ENCODE measurements around the gene KREMEN1.

Gene KREMEN1

GRCh38 chr22:29205594-29206371, 132.9 kb downstream of the KREMEN1 start, which contains the start of gene EMID1:
Gene EMID1 (plus strand): TSS chr22:29205896. CDS start chr22:29206039, 143 bp downstream.
- peak; percentile 51 for TF ChIP-seq CTCF (IDR thresholded peaks at IDR 0.05; ENCODE audit: borderline replicate concordance, extremely low read depth, low read length, poor library complexity, severe bottlenecking)
- no peak for TF ChIP-seq EZH2 (IDR thresholded peaks at IDR 0.05; ENCODE audit: borderline replicate concordance, low read depth, low read length, severe bottlenecking)
- Histone ChIP-seq H3K36me3 (ENCODE audit: insufficient read depth, low read length) (peaks cover 32% of the 10 kb centered on the region), H3K4me2 (ENCODE audit: insufficient read depth, low read length) (peak within 1 kb of the TSS; percentile 89), H3K9me3 (ENCODE audit: insufficient read depth, low read length, severe bottlenecking) (no peaks in the 10 kb centered on the region), H3K27me3 (ENCODE audit: insufficient read depth, low read length, poor library complexity) (no peaks in the 10 kb centered on the region), H3K27ac (ENCODE audit: low read length) (peak within 1 kb of the TSS; percentile 100), H3K4me1 (ENCODE audit: insufficient read depth, low read length) (peaks cover 90% of the 10 kb centered on the region), H3K79me2 (ENCODE audit: insufficient read depth, low read length) (peaks cover 76% of the 10 kb centered on the region), H4K20me1 (ENCODE audit: insufficient read depth, low read length) (peaks cover 20% of the 10 kb centered on the region; the same call in 1 of the 2 replicates), H2AFZ (ENCODE audit: low read depth, low read length) (peak within 1 kb of the TSS; percentile 73), H3K9ac (ENCODE audit: low read depth, low read length) (peak within 1 kb of the TSS; percentile 87), H3K4me3 (ENCODE audit: low read depth in 1 of 2, low read length in 2 of 2) (peak within 1 kb of the TSS; percentile 67 to 83)
- peak; percentile 20; the same call in 2 of the 3 replicates for ATAC-seq (ENCODE audit: insufficient read depth, low read depth)
- DNase-seq = peak; percentile 61

- ATAC-seq (ENCODE audit: insufficient read depth, low read depth) (no peak), DNase-seq (no peak)
- H3K4me2 ChIP-seq (ENCODE audit: insufficient read depth, low read length) = peak overlapping the region; percentile 89
- peaks cover 27% of the 10 kb centered on the region; the same call in 1 of the 2 replicates for H4K20me1 ChIP-seq (ENCODE audit: insufficient read depth, low read length)
- no peaks in the 10 kb centered on the region for H3K9me3 ChIP-seq (ENCODE audit: insufficient read depth, low read length, severe bottlenecking)
- peak overlapping the region; percentile 67 to 83 for H3K4me3 ChIP-seq (ENCODE audit: low read depth in 1 of 2, low read length in 2 of 2)
- peak overlapping the region; percentile 73 for H2AFZ ChIP-seq (ENCODE audit: low read depth, low read length)
- peak overlapping the region; percentile 87 for H3K9ac ChIP-seq (ENCODE audit: low read depth, low read length)
- TF ChIP-seq CTCF (IDR thresholded peaks at IDR 0.05; ENCODE audit: borderline replicate concordance, extremely low read depth, low read length, poor library complexity, severe bottlenecking) = no peak
- no peak for TF ChIP-seq EZH2 (IDR thresholded peaks at IDR 0.05; ENCODE audit: borderline replicate concordance, low read depth, low read length, severe bottlenecking)
- peaks cover 40% of the 10 kb centered on the region for H3K36me3 ChIP-seq (ENCODE audit: insufficient read depth, low read length)
- H3K27me3 ChIP-seq (ENCODE audit: insufficient read depth, low read length, poor library complexity) = no peaks in the 10 kb centered on the region
- H3K27ac ChIP-seq (ENCODE audit: low read length) = peak overlapping the region; percentile 83
- peaks cover 84% of the 10 kb centered on the region for H3K4me1 ChIP-seq (ENCODE audit: insufficient read depth, low read length)
- peaks cover 76% of the 10 kb centered on the region for H3K79me2 ChIP-seq (ENCODE audit: insufficient read depth, low read length)
Measured at GRCh38 chr22:29206372-29207242, 133.8 kb downstream of the KREMEN1 start.

GRCh38 chr22:29207243-29207550, 134.4 kb downstream of the KREMEN1 start:
- H3K4me1 ChIP-seq (ENCODE audit: insufficient read depth, low read length) = peaks cover 78% of the 10 kb centered on the region
- no peaks in the 10 kb centered on the region for H3K27me3 ChIP-seq (ENCODE audit: insufficient read depth, low read length, poor library complexity)
- H3K79me2 ChIP-seq (ENCODE audit: insufficient read depth, low read length) = peaks cover 71% of the 10 kb centered on the region
- H2AFZ ChIP-seq (ENCODE audit: low read depth, low read length) = no peak overlapping the region
- TF ChIP-seq CTCF (IDR thresholded peaks at IDR 0.05; ENCODE audit: borderline replicate concordance, extremely low read depth, low read length, poor library complexity, severe bottlenecking) = no peak
- TF ChIP-seq EZH2 (IDR thresholded peaks at IDR 0.05; ENCODE audit: borderline replicate concordance, low read depth, low read length, severe bottlenecking) = no peak
- H3K9me3 ChIP-seq (ENCODE audit: insufficient read depth, low read length, severe bottlenecking) = no peaks in the 10 kb centered on the region
- peak overlapping the region; percentile 87 for H3K9ac ChIP-seq (ENCODE audit: low read depth, low read length)
- H3K4me2 ChIP-seq (ENCODE audit: insufficient read depth, low read length) = peak overlapping the region; percentile 89
- H3K27ac ChIP-seq (ENCODE audit: low read length) = peak overlapping the region; percentile 83
- H3K4me3 ChIP-seq (ENCODE audit: low read depth in 1 of 2, low read length in 2 of 2) = peak overlapping the region; percentile 67 to 83; a peak in 3 of 4 replicates
- no peak for DNase-seq
- H3K36me3 ChIP-seq (ENCODE audit: insufficient read depth, low read length) = peaks cover 40% of the 10 kb centered on the region
- peaks cover 30% of the 10 kb centered on the region; the same call in 1 of the 2 replicates for H4K20me1 ChIP-seq (ENCODE audit: insufficient read depth, low read length)
- no peak for ATAC-seq (ENCODE audit: insufficient read depth, low read depth)

Data from DND-41 (cell line).